Activated naive CD8-positive, alpha-beta T cell treated with anti-CD3 and anti-CD28 coated beads, Interleukin-2, amount 10 ng/mL, durations not matched to agents 7 days and 5 days (primary cell): Measurements from ENCODE around the gene GGCX. TPM values are rescaled to one million over a fixed set of nuclear protein-coding genes. Genes with fewer than 3 reads are reported as not detected.

Experiments used
- ATAC-seq: fragments of 150-1000 bp; cut with Tn5 transposase; one replicate; pipeline ENCODE4 v1.10.0; 2021; ENCODE audit warnings: low read depth, moderate library complexity
- POLR2A ChIA-PET: fragments of 350-600 bp; sonication (Branson Sonifier 250); formaldehyde crosslinking; loops from one replicate; lab custom pipeline; 2021; ENCODE audit warnings: antibody characterized with exemption; lab: Charles Lee
- DNase-seq: peaks from one replicate; pipeline ENCODE4 v3.0.0; 2021
- H3K27ac Mint-ChIP-seq: one replicate; pipeline ENCODE4 v1.8.0; 2022; ENCODE audit warnings: mild to moderate bottlenecking, mixed read lengths
- H3K27me3 Mint-ChIP-seq: one replicate; pipeline ENCODE4 v1.8.0; 2022; ENCODE audit warnings: mild to moderate bottlenecking, moderate library complexity, mixed read lengths
- H3K36me3 Mint-ChIP-seq: one replicate; pipeline ENCODE4 v1.8.0; 2021; ENCODE audit warnings: mild to moderate bottlenecking, mixed read lengths
- H3K4me1 Mint-ChIP-seq: one replicate; pipeline ENCODE4 v1.8.0; 2021; ENCODE audit warnings: mixed read lengths
- H3K4me3 Mint-ChIP-seq: one replicate; pipeline ENCODE4 v1.8.0; 2022; ENCODE audit warnings: mild to moderate bottlenecking, moderate library complexity, mixed read lengths
- H3K9me3 Mint-ChIP-seq: one replicate; pipeline ENCODE4 v1.8.0; 2021; ENCODE audit warnings: mixed read lengths
- total RNA-seq, 2 experiments: library from RNA; stranded (reverse); gene quantifications; one replicate each; pipeline ENCODE4 v1.2.3, GENCODE V29; 2021

Gene GGCX
- total RNA-seq, 2 experiments from 2014 or later = 24.8 to 26.8 TPM

DNA sequence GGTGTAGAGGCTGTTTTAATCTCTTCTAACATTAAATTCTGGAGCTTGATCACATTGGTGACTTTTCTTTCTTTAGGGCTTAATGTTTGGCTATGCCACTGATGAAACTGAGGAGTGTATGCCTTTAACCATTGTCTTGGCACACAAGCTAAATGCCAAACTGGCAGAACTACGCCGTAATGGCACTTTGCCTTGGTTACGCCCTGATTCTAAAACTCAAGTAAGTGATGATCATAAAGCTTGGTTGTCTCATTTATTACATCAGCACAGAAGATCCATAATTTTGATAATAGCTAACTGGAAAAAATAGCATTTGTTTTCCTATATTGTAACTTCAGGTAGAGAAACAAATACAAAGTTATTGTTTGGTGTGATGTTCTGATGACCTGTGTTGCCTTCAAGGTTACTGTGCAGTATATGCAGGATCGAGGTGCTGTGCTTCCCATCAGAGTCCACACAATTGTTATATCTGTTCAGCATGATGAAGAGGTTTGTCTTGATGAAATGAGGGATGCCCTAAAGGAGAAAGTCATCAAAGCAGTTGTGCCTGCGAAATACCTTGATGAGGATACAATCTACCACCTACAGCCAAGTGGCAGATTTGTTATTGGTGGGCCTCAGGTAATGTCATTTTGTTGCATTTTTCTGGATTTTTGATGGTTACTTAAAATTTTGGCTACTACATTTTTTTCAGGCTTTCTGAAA is 19.4 kb downstream of the GGCX start:
- no peaks in the 10 kb centered on the region for H3K9me3 Mint-ChIP-seq
- peaks cover 32% of the 10 kb centered on the region for H3K4me1 Mint-ChIP-seq
- H3K27ac Mint-ChIP-seq = no peak overlapping the region

GRCh38 chr2:85541262-85541661 is 20.0 kb downstream of the GGCX start:
- ATAC-seq = no peak
- no peak for DNase-seq
- POLR2A ChIA-PET = interaction anchor here (0.9 to 8.2 kb wide), 6 partner anchors 11 to 214 kb away, joined by 3 to 116 read pairs (median 19); partner anchors contain the start of genes SH2D6 and TGOLN2
- Mint-ChIP-seq H3K9me3 (no peaks in the 10 kb centered on the region), H3K27ac (no peak overlapping the region), H3K27me3 (no peaks in the 10 kb centered on the region), H3K4me1 (peaks cover 35% of the 10 kb centered on the region), H3K36me3 (peaks cover 43% of the 10 kb centered on the region), H3K4me3 (peak overlapping the region; percentile 94)

More for the DNA sequence above, 19.4 kb downstream of the GGCX start:
- no peak for DNase-seq
- Mint-ChIP-seq H3K27me3 (no peaks in the 10 kb centered on the region), H3K36me3 (peaks cover 43% of the 10 kb centered on the region), H3K4me3 (peak overlapping the region; percentile 94)
- ATAC-seq = no peak
- POLR2A ChIA-PET = interaction anchor here (0.9 to 8.2 kb wide), 5 partner anchors 10 to 215 kb away, joined by 3 to 113 read pairs (median 6); partner anchors contain the start of genes SH2D6 and TGOLN2

DNA sequence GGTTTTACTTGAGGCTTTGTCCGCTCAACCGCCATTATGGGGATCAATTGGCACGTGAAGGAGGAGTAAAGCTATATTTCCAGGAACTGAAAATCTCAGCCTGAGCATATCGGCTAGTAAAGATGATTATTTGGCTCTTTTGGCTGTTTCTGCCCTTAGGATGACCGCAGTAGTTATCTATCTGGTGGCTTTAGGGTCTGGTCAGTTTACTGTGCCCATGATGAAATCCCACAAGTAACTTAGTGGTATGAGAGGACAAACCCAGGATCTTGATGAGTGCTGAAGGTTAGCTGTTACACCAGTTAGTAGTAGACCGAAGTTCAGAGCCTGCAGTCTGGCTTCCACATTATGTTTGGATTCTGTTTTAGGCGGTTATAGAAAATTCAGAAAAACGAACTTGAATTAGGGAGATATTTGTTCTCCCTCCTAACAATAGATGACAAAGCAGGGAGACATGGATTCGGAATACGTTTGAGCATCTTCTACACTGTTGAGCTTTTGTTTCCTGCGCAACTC is 21.1 kb downstream of the GGCX start:
- Mint-ChIP-seq H3K27me3 (no peaks in the 10 kb centered on the region), H3K4me3 (peak overlapping the region; percentile 94), H3K27ac (peak overlapping the region; percentile 77), H3K9me3 (no peaks in the 10 kb centered on the region), H3K36me3 (peaks cover 43% of the 10 kb centered on the region), H3K4me1 (peaks cover 35% of the 10 kb centered on the region)
- ATAC-seq (no peak), DNase-seq (no peak)
- POLR2A ChIA-PET = interaction anchor here (0.6 to 8.2 kb wide), 19 partner anchors 9 to 221 kb away, joined by 3 to 116 read pairs (median 12); partner anchors contain the start of genes C2orf68, ELMOD3, GGCX and RETSAT

GRCh38 chr2:85539361-85540132 is 21.7 kb downstream of the GGCX start:
- DNase-seq (peak; percentile 84), ATAC-seq (peak; percentile 42)
- POLR2A ChIA-PET = interaction anchor here (0.6 to 8.2 kb wide), 44 partner anchors 10 to 903 kb away, joined by 3 to 116 read pairs (median 6); partner anchors contain the start of genes C2orf68, ELMOD3, GGCX and KDM3A
- peak overlapping the region; percentile 94 for H3K27ac Mint-ChIP-seq
- peaks cover 41% of the 10 kb centered on the region for H3K36me3 Mint-ChIP-seq
- H3K9me3 Mint-ChIP-seq = no peaks in the 10 kb centered on the region
- H3K27me3 Mint-ChIP-seq = no peaks in the 10 kb centered on the region
- H3K4me3 Mint-ChIP-seq = peak overlapping the region; percentile 94
- H3K4me1 Mint-ChIP-seq = peaks cover 35% of the 10 kb centered on the region

GRCh38 chr2:85538507-85539360 is 22.6 kb downstream of the GGCX start, which contains the start of gene MAT2A:
MAT2A (plus strand) TSS chr2:85539168; CDS start chr2:85539288, 120 bp downstream.
- peaks cover 33% of the 10 kb centered on the region for H3K4me1 Mint-ChIP-seq
- ATAC-seq (peak; percentile 72), DNase-seq (peak; percentile 96)
- H3K9me3 Mint-ChIP-seq = no peaks in the 10 kb centered on the region
- peak within 1 kb of the TSS; percentile 94 for H3K27ac Mint-ChIP-seq
- peak within 1 kb of the TSS; percentile 94 for H3K4me3 Mint-ChIP-seq
- POLR2A ChIA-PET = interaction anchor here (0.5 to 8.2 kb wide), 45 partner anchors 10 to 904 kb away, joined by 3 to 116 read pairs (median 5); partner anchors contain the start of genes C2orf68, CAPG, ELMOD3 and GGCX
- H3K36me3 Mint-ChIP-seq = peaks cover 35% of the 10 kb centered on the region
- no peaks in the 10 kb centered on the region for H3K27me3 Mint-ChIP-seq

GRCh38 chr2:85537600-85538506 is 23.4 kb downstream of the GGCX start:
- no peaks in the 10 kb centered on the region for H3K9me3 Mint-ChIP-seq
- H3K27ac Mint-ChIP-seq = peak overlapping the region; percentile 94
- peak; percentile 55 for DNase-seq
- H3K4me1 Mint-ChIP-seq = peaks cover 28% of the 10 kb centered on the region
- peaks cover 28% of the 10 kb centered on the region for H3K36me3 Mint-ChIP-seq
- no peak for ATAC-seq
- peaks cover 2% of the 10 kb centered on the region for H3K27me3 Mint-ChIP-seq
- H3K4me3 Mint-ChIP-seq = peak overlapping the region; percentile 94
- POLR2A ChIA-PET = interaction anchor here (0.8 to 8.2 kb wide), 21 partner anchors 9 to 904 kb away, joined by 3 to 116 read pairs (median 12); partner anchors contain the start of genes C2orf68, ELMOD3, GGCX and KDM3A

- POLR2A ChIA-PET = interaction anchor here (1.0 to 8.2 kb wide), 5 partner anchors 13 to 210 kb away, joined by 4 to 116 read pairs (median 39); partner anchors contain the start of genes SH2D6 and USP39
- ATAC-seq (no peak), DNase-seq (no peak)
- peaks cover 14% of the 10 kb centered on the region for H3K36me3 Mint-ChIP-seq
- peaks cover 4% of the 10 kb centered on the region for H3K27me3 Mint-ChIP-seq
- peaks cover 15% of the 10 kb centered on the region for H3K4me1 Mint-ChIP-seq
- peak overlapping the region; percentile 2 for H3K27ac Mint-ChIP-seq
- H3K4me3 Mint-ChIP-seq = no peak overlapping the region
- H3K9me3 Mint-ChIP-seq = no peaks in the 10 kb centered on the region
Observed at GRCh38 chr2:85536479-85536878, 24.8 kb downstream of the GGCX start.

- Mint-ChIP-seq H3K27ac (no peak overlapping the region), H3K9me3 (no peaks in the 10 kb centered on the region), H3K4me1 (peaks cover 6% of the 10 kb centered on the region), H3K4me3 (no peak overlapping the region), H3K27me3 (peaks cover 6% of the 10 kb centered on the region), H3K36me3 (peaks cover under 1% of the 10 kb centered on the region)
- no peak for DNase-seq
- POLR2A ChIA-PET = no interaction called here
- no peak for ATAC-seq
Observed at GRCh38 chr2:85534881-85535280, 26.4 kb downstream of the GGCX start.

GRCh38 chr2:85534099-85534498 is 27.2 kb downstream of the GGCX start:
- POLR2A ChIA-PET = no interaction called here
- H3K4me1 Mint-ChIP-seq = peaks cover 6% of the 10 kb centered on the region
- H3K4me3 Mint-ChIP-seq = no peak overlapping the region
- H3K36me3 Mint-ChIP-seq = no peaks in the 10 kb centered on the region
- DNase-seq (no peak), ATAC-seq (no peak)
- H3K9me3 Mint-ChIP-seq = no peaks in the 10 kb centered on the region
- peaks cover 10% of the 10 kb centered on the region for H3K27me3 Mint-ChIP-seq
- H3K27ac Mint-ChIP-seq = no peak overlapping the region

- H3K4me1 Mint-ChIP-seq = peaks cover 3% of the 10 kb centered on the region
- no peaks in the 10 kb centered on the region for H3K9me3 Mint-ChIP-seq
- DNase-seq = no peak
- H3K27ac Mint-ChIP-seq = no peak overlapping the region
- no peak for ATAC-seq
- H3K36me3 Mint-ChIP-seq = no peaks in the 10 kb centered on the region
- peaks cover 27% of the 10 kb centered on the region for H3K27me3 Mint-ChIP-seq
- POLR2A ChIA-PET = no interaction called here
- H3K4me3 Mint-ChIP-seq = no peak overlapping the region
Observed at GRCh38 chr2:85531589-85531988, 29.7 kb downstream of the GGCX start.

DNA sequence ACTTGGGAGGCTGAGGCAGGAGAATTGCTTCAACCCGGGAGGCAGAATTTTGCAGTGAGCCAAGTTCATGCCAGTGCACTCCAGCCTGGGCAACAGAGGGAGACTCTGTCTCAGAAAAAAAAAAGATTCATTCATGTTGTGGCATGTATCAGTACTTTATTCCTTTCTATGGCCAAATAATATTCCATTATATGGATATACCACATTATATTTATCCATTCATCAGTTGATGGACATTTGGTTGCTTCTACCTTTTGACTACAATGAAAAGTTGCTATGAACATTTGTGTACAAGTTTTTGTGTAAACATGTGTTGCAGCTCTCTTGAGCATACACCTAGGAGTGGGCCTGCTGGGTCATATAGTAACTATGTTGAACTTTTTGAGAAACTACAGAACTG is 31.5 kb downstream of the GGCX start:
- Mint-ChIP-seq H3K4me3 (no peak overlapping the region), H3K9me3 (no peaks in the 10 kb centered on the region), H3K4me1 (peaks cover under 1% of the 10 kb centered on the region), H3K27me3 (peaks cover 27% of the 10 kb centered on the region), H3K27ac (no peak overlapping the region), H3K36me3 (no peaks in the 10 kb centered on the region)
- DNase-seq (no peak), ATAC-seq (no peak)
- POLR2A ChIA-PET = interaction anchor here (1.9 kb wide), 1 partner anchor 9 kb away, joined by 8 read pairs; the partner anchor contains the start of gene MAT2A
